AG09309 (cell line): ENCODE data around the gene HBE1.

Source experiments
- DNase-seq: peaks from one replicate; pipeline ENCODE4 v3.0.0-alpha.2; 2010; ENCODE audit warnings: low read depth
- H3K4me3 ChIP-seq: 2 replicates; pipeline ENCODE4 v1.5.1; 2011; ENCODE audit warnings: mild to moderate bottlenecking, low read depth, low read length, moderate library complexity; ENCODE audit not compliant: control insufficient read depth
- TF ChIP-seq, protein P1 (sequence below): IDR thresholded peaks from 2 replicates; pipeline ENCODE4 v1.5.1; 2011; ENCODE audit warnings: mild to moderate bottlenecking, low read depth, low read length, inconsistent platforms; ENCODE audit not compliant: insufficient read depth, control insufficient read depth; ENCODE audit errors: missing control alignments

HBE1 gene

DNA sequence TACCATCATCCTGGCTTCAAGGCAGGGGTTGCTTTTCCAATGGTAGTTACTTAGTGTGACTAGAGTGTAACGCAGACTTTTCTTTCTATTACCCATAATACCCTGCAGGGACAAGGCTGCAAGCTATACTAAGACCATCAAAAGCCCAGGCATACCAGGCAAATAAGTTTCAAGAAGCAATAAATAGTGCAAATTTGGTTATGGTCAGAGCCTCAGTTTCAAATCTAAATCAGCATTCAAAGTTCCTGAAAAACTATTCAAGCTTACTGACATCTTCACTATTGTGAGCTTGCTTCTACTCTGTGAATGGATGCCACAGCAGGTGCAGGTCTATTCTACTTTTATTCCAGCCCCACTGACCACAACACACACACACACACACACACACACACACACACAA lies 40.4 kb downstream of the HBE1 start:
- DNase-seq = no peak
- H3K4me3 ChIP-seq = no peak overlapping the region
- TF ChIP-seq, protein P1, sequence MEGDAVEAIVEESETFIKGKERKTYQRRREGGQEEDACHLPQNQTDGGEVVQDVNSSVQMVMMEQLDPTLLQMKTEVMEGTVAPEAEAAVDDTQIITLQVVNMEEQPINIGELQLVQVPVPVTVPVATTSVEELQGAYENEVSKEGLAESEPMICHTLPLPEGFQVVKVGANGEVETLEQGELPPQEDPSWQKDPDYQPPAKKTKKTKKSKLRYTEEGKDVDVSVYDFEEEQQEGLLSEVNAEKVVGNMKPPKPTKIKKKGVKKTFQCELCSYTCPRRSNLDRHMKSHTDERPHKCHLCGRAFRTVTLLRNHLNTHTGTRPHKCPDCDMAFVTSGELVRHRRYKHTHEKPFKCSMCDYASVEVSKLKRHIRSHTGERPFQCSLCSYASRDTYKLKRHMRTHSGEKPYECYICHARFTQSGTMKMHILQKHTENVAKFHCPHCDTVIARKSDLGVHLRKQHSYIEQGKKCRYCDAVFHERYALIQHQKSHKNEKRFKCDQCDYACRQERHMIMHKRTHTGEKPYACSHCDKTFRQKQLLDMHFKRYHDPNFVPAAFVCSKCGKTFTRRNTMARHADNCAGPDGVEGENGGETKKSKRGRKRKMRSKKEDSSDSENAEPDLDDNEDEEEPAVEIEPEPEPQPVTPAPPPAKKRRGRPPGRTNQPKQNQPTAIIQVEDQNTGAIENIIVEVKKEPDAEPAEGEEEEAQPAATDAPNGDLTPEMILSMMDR = no peak

DNA sequence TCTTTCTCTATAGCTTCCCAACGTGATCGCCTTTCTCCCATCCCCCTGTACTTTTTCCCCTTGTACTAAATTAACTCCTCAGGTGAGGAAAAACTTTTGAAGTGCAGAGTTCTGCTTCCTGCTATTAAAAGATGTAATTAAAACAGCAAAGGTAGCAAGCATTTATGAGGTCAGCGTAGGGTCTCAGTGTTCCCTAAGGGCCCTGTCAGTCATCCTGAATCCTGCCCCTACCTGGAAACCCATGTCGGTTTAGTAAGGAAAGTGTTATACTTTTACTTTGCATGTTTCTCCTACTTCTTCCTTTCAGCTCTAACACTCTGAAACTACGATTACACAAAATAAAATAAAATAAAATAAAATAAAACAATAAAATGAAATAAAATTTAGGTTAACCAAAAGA lies 41.6 kb downstream of the HBE1 start:
- TF ChIP-seq, protein P1 = no peak
- no peak overlapping the region for H3K4me3 ChIP-seq
- DNase-seq = no peak

DNA sequence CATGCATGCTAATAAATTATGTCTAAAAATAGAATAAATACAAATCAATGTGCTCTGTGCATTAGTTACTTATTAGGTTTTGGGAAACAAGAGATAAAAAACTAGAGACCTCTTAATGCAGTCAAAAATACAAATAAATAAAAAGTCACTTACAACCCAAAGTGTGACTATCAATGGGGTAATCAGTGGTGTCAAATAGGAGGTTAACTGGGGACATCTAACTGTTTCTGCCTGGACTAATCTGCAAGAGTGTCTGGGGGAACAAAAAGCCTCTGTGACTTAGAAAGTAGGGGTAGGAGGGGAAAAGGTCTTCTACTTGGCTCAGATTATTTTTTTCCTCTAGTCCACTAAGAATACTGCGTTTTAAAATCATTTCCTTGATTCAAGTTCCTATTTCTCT lies 42.1 kb downstream of the HBE1 start:
- no peak for DNase-seq
- TF ChIP-seq, protein P1 = no peak
- H3K4me3 ChIP-seq = no peak overlapping the region

DNA sequence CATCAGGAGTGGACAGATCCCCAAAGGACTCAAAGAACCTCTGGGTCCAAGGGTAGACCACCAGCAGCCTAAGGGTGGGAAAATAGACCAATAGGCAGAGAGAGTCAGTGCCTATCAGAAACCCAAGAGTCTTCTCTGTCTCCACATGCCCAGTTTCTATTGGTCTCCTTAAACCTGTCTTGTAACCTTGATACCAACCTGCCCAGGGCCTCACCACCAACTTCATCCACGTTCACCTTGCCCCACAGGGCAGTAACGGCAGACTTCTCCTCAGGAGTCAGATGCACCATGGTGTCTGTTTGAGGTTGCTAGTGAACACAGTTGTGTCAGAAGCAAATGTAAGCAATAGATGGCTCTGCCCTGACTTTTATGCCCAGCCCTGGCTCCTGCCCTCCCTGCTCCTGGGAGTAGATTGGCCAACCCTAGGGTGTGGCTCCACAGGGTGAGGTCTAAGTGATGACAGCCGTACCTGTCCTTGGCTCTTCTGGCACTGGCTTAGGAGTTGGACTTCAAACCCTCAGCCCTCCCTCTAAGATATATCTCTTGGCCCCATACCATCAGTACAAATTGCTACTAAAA lies 42.9 kb downstream of the HBE1 start, which contains the start of gene HBB:
Gene HBB (minus strand): TSS at position 340 of the 579 bp plus-strand sequence. CDS start 50 bp downstream, at position 290.
- H3K4me3 ChIP-seq = no peak within 1 kb of the TSS
- TF ChIP-seq, protein P1 = no peak
- no peak for DNase-seq

DNA sequence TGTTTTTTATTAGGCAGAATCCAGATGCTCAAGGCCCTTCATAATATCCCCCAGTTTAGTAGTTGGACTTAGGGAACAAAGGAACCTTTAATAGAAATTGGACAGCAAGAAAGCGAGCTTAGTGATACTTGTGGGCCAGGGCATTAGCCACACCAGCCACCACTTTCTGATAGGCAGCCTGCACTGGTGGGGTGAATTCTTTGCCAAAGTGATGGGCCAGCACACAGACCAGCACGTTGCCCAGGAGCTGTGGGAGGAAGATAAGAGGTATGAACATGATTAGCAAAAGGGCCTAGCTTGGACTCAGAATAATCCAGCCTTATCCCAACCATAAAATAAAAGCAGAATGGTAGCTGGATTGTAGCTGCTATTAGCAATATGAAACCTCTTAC lies 44.3 kb downstream of the HBE1 start:
- H3K4me3 ChIP-seq = no peak overlapping the region
- no peak for DNase-seq
- TF ChIP-seq, protein P1 = no peak

DNA sequence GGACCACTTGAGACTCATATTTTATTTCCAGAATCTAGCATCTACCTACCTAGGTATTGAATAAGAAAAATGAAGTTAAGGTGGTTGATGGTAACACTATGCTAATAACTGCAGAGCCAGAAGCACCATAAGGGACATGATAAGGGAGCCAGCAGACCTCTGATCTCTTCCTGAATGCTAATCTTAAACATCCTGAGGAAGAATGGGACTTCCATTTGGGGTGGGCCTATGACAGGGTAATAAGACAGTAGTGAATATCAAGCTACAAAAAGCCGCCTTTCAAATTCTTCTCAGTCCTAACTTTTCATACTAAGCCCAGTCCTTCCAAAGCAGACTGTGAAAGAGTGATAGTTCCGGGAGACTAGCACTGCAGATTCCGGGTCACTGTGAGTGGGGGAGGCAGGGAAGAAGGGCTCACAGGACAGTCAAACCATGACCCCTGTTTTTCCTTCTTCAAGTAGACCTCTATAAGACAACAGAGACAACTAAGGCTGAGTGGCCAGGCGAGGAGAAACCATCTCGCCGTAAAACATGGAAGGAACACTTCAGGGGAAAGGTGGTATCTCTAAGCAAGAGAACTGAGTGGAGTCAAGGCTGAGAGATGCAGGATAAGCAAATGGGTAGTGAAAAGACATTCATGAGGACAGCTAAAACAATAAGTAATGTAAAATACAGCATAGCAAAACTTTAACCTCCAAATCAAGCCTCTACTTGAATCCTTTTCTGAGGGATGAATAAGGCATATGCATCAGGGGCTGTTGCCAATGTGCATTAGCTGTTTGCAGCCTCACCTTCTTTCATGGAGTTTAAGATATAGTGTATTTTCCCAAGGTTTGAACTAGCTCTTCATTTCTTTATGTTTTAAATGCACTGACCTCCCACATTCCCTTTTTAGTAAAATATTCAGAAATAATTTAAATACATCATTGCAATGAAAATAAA lies 44.9 kb downstream of the HBE1 start:
- TF ChIP-seq, protein P1 = no peak
- DNase-seq = no peak
- H3K4me3 ChIP-seq = no peak overlapping the region
